Endothelial cell of umbilical vein (primary cell): Measurements from ENCODE around the gene TNPO2. TPM values are rescaled to one million over a fixed set of nuclear protein-coding genes. Genes with fewer than 3 reads are reported as not detected.

ENCODE experiments used
- BruUV-seq: library from RNA; stranded (reverse); fragments of 400-500 nt; replicated peaks from 2 replicates; lab custom pipeline; 2021; lab: Mats Ljungman, UMichigan
- CTCF ChIA-PET: fragments of 300-600, 350-600 bp; sonication (Branson Sonifier 250); formaldehyde crosslinking; loops from one replicate; lab custom pipeline; 2021; ENCODE audit warnings: antibody characterized with exemption, inconsistent platforms; lab: Charles Lee
- POLR2A ChIA-PET: fragments of 300-600, 350-600 bp; sonication (Branson Sonifier 250); formaldehyde crosslinking; loops from one replicate; lab custom pipeline; 2021; ENCODE audit warnings: antibody characterized with exemption, inconsistent platforms; lab: Charles Lee
- DNase-seq: peaks from one replicate; pipeline ENCODE4 v3.0.0-alpha.2; 2011; ENCODE audit warnings: low read depth, low spot score
- FAIRE-seq: peaks from 2 replicates; lab custom pipeline; 2011; peaks lifted over from hg19 to GRCh38; lab: Jason Lieb, UNC
- H2AFZ ChIP-seq: 2 replicates; pipeline ENCODE4 v1.6.0; 2012; ENCODE audit warnings: low read depth, low read length, control low read depth, inconsistent platforms
- H3K27ac ChIP-seq: 2 replicates; pipeline ENCODE4 v1.5.1; 2011; ENCODE audit warnings: low read depth, mild to moderate bottlenecking, control low read depth, low read length, moderate library complexity; ENCODE audit not compliant: insufficient read depth
- H3K27me3 ChIP-seq, 2 experiments: 2 replicates each; pipeline versions ENCODE4 v1.6.0 to v1.6.1; 2011; ENCODE audit warnings: low read length in 2 of 2, mixed read lengths in 1 of 2; ENCODE audit not compliant: control insufficient read depth in 2 of 2, insufficient read depth in 2 of 2
- H3K36me3 ChIP-seq, 2 experiments: 2 replicates in 1 of 2; 3 replicates in 1 of 2; pipeline ENCODE4 v1.5.1; 2011; ENCODE audit warnings: low read length in 2 of 2, mild to moderate bottlenecking in 1 of 2, moderate library complexity in 1 of 2; ENCODE audit not compliant: control insufficient read depth in 2 of 2, insufficient read depth in 2 of 2; ENCODE audit errors: extremely low read depth in 1 of 2
- H3K4me1 ChIP-seq: 3 replicates; pipeline ENCODE4 v1.5.1; 2011; ENCODE audit warnings: mild to moderate bottlenecking, low read length; ENCODE audit not compliant: control insufficient read depth, insufficient read depth; ENCODE audit errors: extremely low read depth
- H3K4me2 ChIP-seq: 2 replicates; pipeline ENCODE4 v1.6.1; 2011; ENCODE audit warnings: low read length, control low read depth, mixed read lengths; ENCODE audit not compliant: insufficient read depth
- H3K4me3 ChIP-seq, 3 experiments: fragments of 200-600 bp in 1 of 3; sonication (generic), shearing (Covaris generic) in 1 of 3; replicated peaks in 1 of 3; 2 replicates each; pipeline ENCODE4 v1.5.1; 2011 to 2016; ENCODE audit warnings: control low read depth in 3 of 3, low read length in 3 of 3, mild to moderate bottlenecking in 2 of 3, inconsistent platforms in 1 of 3, low read depth in 1 of 3, moderate library complexity in 1 of 3; ENCODE audit not compliant: insufficient read depth in 1 of 3
- H3K79me2 ChIP-seq: 2 replicates; pipeline ENCODE4 v1.6.0; 2012; ENCODE audit warnings: low read length, inconsistent platforms; ENCODE audit not compliant: control insufficient read depth, insufficient read depth
- H3K9ac ChIP-seq: replicated peaks from 2 replicates; pipeline ENCODE3; 2011; ENCODE audit warnings: low read length, control low read depth; ENCODE audit not compliant: insufficient read depth; ENCODE audit errors: extremely low read depth
- H3K9me1 ChIP-seq: replicated peaks from 3 replicates; pipeline ENCODE4 v1.6.0; 2011; ENCODE audit warnings: mild to moderate bottlenecking, low read length; ENCODE audit not compliant: control insufficient read depth, insufficient read depth; ENCODE audit errors: extremely low read depth
- H3K9me3 ChIP-seq: replicated peaks from 2 replicates; pipeline ENCODE4 v1.5.1; 2012; ENCODE audit warnings: low read length, inconsistent platforms; ENCODE audit not compliant: control insufficient read depth, insufficient read depth
- H4K20me1 ChIP-seq: replicated peaks from 2 replicates; pipeline ENCODE3; 2011; ENCODE audit warnings: mild to moderate bottlenecking, low read length; ENCODE audit not compliant: control insufficient read depth, insufficient read depth; ENCODE audit errors: extremely low read depth
- CTCF ChIP-seq, 2 donors: IDR thresholded peaks; 1 replicate in 1 of 2; 2 replicates in 1 of 2; pipeline ENCODE4 v1.5.1; 2011; ENCODE audit warnings: low read length in 2 of 2, mild to moderate bottlenecking in 2 of 2, moderate library complexity in 2 of 2, control low read depth in 1 of 2, inconsistent platforms in 1 of 2, low read depth in 1 of 2; ENCODE audit not compliant: insufficient read depth in 1 of 2; ENCODE audit errors: extremely low read depth in 1 of 2
- FOS ChIP-seq: IDR thresholded peaks from 2 replicates; pipeline ENCODE4 v1.6.1; 2011; ENCODE audit warnings: mild to moderate bottlenecking, low read length, moderate library complexity, borderline replicate concordance; ENCODE audit not compliant: insufficient read depth
- JUN ChIP-seq: IDR thresholded peaks from 2 replicates; pipeline ENCODE4 v1.6.1; 2011; ENCODE audit warnings: borderline replicate concordance, low read depth; ENCODE audit not compliant: insufficient read length, insufficient read depth
- MYC ChIP-seq: IDR thresholded peaks from one replicate; pipeline ENCODE4 v1.6.1; 2011; ENCODE audit warnings: mild to moderate bottlenecking, low read depth, low read length
- POLR2A ChIP-seq: IDR thresholded peaks from 2 replicates; pipeline ENCODE4 v1.6.1; 2012; ENCODE audit warnings: low read depth, mild to moderate bottlenecking, control low read depth, low read length
- dilution Hi-C: fragments of 300-500 bp; cut with MboI; formaldehyde crosslinking; loops from one replicate; pipeline ENCODE4 v1.15.0; 2019; ENCODE audit warnings: low sequenced_read_pairs; ENCODE audit not compliant: extremely low pct_ligation_motif_present
- intact Hi-C: fragments of 100-400 bp; cut with micrococcal nuclease; formaldehyde crosslinking; loops from one replicate; pipeline ENCODE4 v1.10.0; 2022
- polyA plus RNA-seq, 4 experiments: library from polyadenylated mRNA; depleted of rRNA in 3 of 4; stranded (reverse) in 3 of 4; unstranded in 1 of 4; fragments of >200 nt; gene quantifications; 2 replicates each; pipeline versions ENCODE4 v1.2.1 to v1.2.3, GENCODE V29; 2011 to 2012; ENCODE audit warnings: missing spikeins in 1 of 4
- total RNA-seq: library from RNA; stranded (reverse); gene quantifications from 2 replicates; pipeline ENCODE4 v1.2.3, GENCODE V29; 2021

Gene TNPO2
- total and polyA plus RNA-seq, 2 donors (not counting 3 experiments of a cell fraction or from before 2014, with no cell fraction given): 94.5 to 98.8 TPM

GRCh38 chr19:12689012-12689411 is 34.7 kb downstream of the TNPO2 start:
- CTCF ChIA-PET: no interaction called here
- intact Hi-C loops (no loop called here), dilution Hi-C loops (no loop called here)
- Histone ChIP-seq H3K27me3 (no peaks in the 10 kb centered on the region), H3K4me3 (no peak overlapping the region), H3K4me1 (no peaks in the 10 kb centered on the region), H3K9ac (no peak overlapping the region), H3K36me3 (no peaks in the 10 kb centered on the region), H3K9me3 (no peaks in the 10 kb centered on the region), H3K4me2 (no peak overlapping the region), H2AFZ (no peak overlapping the region), H3K9me1 (no peaks in the 10 kb centered on the region), H4K20me1 (no peaks in the 10 kb centered on the region), H3K27ac (no peak overlapping the region), H3K79me2 (no peaks in the 10 kb centered on the region)
- no peak for TF ChIP-seq POLR2A
- no peak for TF ChIP-seq FOS
- TF ChIP-seq JUN: no peak
- FAIRE-seq (no peak), DNase-seq (no peak)
- no TSS peak for BruUV-seq
- POLR2A ChIA-PET: no interaction called here

- Histone ChIP-seq H2AFZ (no peak within 1 kb of the TSS), H3K4me2 (no peak within 1 kb of the TSS), H3K27ac (no peak within 1 kb of the TSS), H3K79me2 (no peaks in the 10 kb centered on the region), H3K4me1 (no peaks in the 10 kb centered on the region), H3K9ac (no peak within 1 kb of the TSS), H3K27me3 (no peaks in the 10 kb centered on the region), H3K36me3 (no peaks in the 10 kb centered on the region), H3K4me3 (no peak within 1 kb of the TSS), H4K20me1 (no peaks in the 10 kb centered on the region), H3K9me1 (no peaks in the 10 kb centered on the region), H3K9me3 (no peaks in the 10 kb centered on the region)
- no peak for TF ChIP-seq FOS
- no peak for TF ChIP-seq JUN
- TF ChIP-seq MYC: no peak
- TF ChIP-seq CTCF (IDR thresholded peaks at IDR 0.05; ENCODE audit: extremely low read depth in 1 of 2, insufficient read depth in 1 of 2, low read depth in 1 of 2, low read length in 2 of 2): no peak
- CTCF ChIA-PET: interaction anchor here (0.6 kb wide), 1 partner anchor 163 kb away, joined by 3 read pairs; no protein-coding TSS in a partner anchor
- intact Hi-C loops: no loop called here
- dilution Hi-C loops: no loop called here
- no peak for DNase-seq
- FAIRE-seq: no peak
- BruUV-seq: no TSS peak
- POLR2A ChIA-PET: no interaction called here
Measured at GRCh38 chr19:12687496-12688196, 36.1 kb downstream of the TNPO2 start, which contains the start of gene GNG14. GNG14 (plus strand) TSS chr19:12687998; CDS start chr19:12688049, 51 bp downstream.
